GM12878 (cell line): ENCODE measurements around the gene CBFA2T3.

Source experiments
- BMI1 ChIP-seq: fragments of 450-650 bp; IDR thresholded peaks from 2 replicates; pipeline ENCODE4 v1.6.1; 2016; ENCODE audit warnings: mild to moderate bottlenecking, moderate library complexity, borderline replicate concordance
- CREM ChIP-seq: IDR thresholded peaks from 2 replicates; pipeline ENCODE4 v1.6.1; 2014; ENCODE audit warnings: antibody characterized with exemption, low read depth
- EZH2 ChIP-seq: IDR thresholded peaks from 2 replicates; pipeline ENCODE4 v1.6.1; 2012; ENCODE audit warnings: low read depth, mild to moderate bottlenecking, control low read depth, inconsistent platforms, low read length, borderline replicate concordance; ENCODE audit not compliant: control insufficient read depth
- POLR2A ChIP-seq: IDR thresholded peaks from 2 replicates; pipeline ENCODE4 v1.6.1; 2011; ENCODE audit warnings: low read depth, mild to moderate bottlenecking, low read length
- POLR2AphosphoS2 ChIP-seq: IDR thresholded peaks from 2 replicates; pipeline ENCODE4 v1.6.1; 2011; ENCODE audit warnings: low read depth, mild to moderate bottlenecking, low read length, improper control_type of control experiment, moderate library complexity
- POLR2AphosphoS5 ChIP-seq: IDR thresholded peaks from 2 replicates; pipeline ENCODE4 v1.6.1; 2011; ENCODE audit warnings: mild to moderate bottlenecking, low read length, inconsistent platforms
- RAD21 ChIP-seq: IDR thresholded peaks from 2 replicates; pipeline ENCODE4 v1.6.1; 2011; ENCODE audit warnings: mild to moderate bottlenecking, low read depth, low read length, moderate library complexity; ENCODE audit not compliant: insufficient read depth
- RFX5 ChIP-seq: IDR thresholded peaks from 2 replicates; pipeline ENCODE4 v1.6.1; 2011; ENCODE audit warnings: low read depth, low read length, improper control_type of control experiment
- SP1 ChIP-seq: IDR thresholded peaks from one replicate; pipeline ENCODE4 v1.6.1; 2011; ENCODE audit warnings: low read depth, low read length
- YY1 ChIP-seq: IDR thresholded peaks from 2 replicates; pipeline ENCODE4 v1.6.1; 2011; ENCODE audit warnings: low read depth, mild to moderate bottlenecking, low read length
- TF ChIP-seq, protein P1 (sequence below), 3 experiments: IDR thresholded peaks in 2 of 3; conservative IDR thresholded peaks in 1 of 3; 2 replicates each; pipeline ENCODE4 v1.5.1; 2011; ENCODE audit warnings: low read depth in 3 of 3, low read length in 3 of 3, mild to moderate bottlenecking in 3 of 3, control low read depth in 2 of 3, moderate library complexity in 2 of 3, inconsistent platforms in 1 of 3, mixed read lengths in 1 of 3; ENCODE audit not compliant: control insufficient read depth in 2 of 3, insufficient read depth in 1 of 3; ENCODE audit errors: extremely low read depth in 1 of 3
- TF ChIP-seq, protein P2 (sequence below): fragments of 450-650 bp; IDR thresholded peaks from 2 replicates; pipeline ENCODE4 v1.6.1; 2017; ENCODE audit warnings: mild to moderate bottlenecking, moderate library complexity

GRCh38 chr16:88936556-88937205 lies 40.3 kb downstream of the CBFA2T3 start:
- TF ChIP-seq EZH2 (no peak), POLR2A (no peak), POLR2AphosphoS5 (no peak), SP1 (no peak), CREM (no peak), POLR2AphosphoS2 (no peak), RFX5 (no peak), BMI1 (no peak), YY1 (no peak), RAD21 (no peak)
- TF ChIP-seq, protein P1, sequence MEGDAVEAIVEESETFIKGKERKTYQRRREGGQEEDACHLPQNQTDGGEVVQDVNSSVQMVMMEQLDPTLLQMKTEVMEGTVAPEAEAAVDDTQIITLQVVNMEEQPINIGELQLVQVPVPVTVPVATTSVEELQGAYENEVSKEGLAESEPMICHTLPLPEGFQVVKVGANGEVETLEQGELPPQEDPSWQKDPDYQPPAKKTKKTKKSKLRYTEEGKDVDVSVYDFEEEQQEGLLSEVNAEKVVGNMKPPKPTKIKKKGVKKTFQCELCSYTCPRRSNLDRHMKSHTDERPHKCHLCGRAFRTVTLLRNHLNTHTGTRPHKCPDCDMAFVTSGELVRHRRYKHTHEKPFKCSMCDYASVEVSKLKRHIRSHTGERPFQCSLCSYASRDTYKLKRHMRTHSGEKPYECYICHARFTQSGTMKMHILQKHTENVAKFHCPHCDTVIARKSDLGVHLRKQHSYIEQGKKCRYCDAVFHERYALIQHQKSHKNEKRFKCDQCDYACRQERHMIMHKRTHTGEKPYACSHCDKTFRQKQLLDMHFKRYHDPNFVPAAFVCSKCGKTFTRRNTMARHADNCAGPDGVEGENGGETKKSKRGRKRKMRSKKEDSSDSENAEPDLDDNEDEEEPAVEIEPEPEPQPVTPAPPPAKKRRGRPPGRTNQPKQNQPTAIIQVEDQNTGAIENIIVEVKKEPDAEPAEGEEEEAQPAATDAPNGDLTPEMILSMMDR (IDR thresholded peaks at IDR 0.05 in 2 of 3, conservative IDR thresholded peaks at IDR 0.05 in 1 of 3; ENCODE audit: control insufficient read depth in 2 of 3, extremely low read depth in 1 of 3, insufficient read depth in 1 of 3, low read depth in 3 of 3, low read length in 3 of 3), result no peak
- TF ChIP-seq, protein P2, sequence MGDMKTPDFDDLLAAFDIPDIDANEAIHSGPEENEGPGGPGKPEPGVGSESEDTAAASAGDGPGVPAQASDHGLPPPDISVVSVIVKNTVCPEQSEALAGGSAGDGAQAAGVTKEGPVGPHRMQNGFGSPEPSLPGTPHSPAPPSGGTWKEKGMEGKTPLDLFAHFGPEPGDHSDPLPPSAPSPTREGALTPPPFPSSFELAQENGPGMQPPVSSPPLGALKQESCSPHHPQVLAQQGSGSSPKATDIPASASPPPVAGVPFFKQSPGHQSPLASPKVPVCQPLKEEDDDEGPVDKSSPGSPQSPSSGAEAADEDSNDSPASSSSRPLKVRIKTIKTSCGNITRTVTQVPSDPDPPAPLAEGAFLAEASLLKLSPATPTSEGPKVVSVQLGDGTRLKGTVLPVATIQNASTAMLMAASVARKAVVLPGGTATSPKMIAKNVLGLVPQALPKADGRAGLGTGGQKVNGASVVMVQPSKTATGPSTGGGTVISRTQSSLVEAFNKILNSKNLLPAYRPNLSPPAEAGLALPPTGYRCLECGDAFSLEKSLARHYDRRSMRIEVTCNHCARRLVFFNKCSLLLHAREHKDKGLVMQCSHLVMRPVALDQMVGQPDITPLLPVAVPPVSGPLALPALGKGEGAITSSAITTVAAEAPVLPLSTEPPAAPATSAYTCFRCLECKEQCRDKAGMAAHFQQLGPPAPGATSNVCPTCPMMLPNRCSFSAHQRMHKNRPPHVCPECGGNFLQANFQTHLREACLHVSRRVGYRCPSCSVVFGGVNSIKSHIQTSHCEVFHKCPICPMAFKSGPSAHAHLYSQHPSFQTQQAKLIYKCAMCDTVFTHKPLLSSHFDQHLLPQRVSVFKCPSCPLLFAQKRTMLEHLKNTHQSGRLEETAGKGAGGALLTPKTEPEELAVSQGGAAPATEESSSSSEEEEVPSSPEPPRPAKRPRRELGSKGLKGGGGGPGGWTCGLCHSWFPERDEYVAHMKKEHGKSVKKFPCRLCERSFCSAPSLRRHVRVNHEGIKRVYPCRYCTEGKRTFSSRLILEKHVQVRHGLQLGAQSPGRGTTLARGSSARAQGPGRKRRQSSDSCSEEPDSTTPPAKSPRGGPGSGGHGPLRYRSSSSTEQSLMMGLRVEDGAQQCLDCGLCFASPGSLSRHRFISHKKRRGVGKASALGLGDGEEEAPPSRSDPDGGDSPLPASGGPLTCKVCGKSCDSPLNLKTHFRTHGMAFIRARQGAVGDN, result no peak
